Dermis microvascular lymphatic vessel endothelial cell (primary cell): ENCODE measurements around the gene PRKRIP1. TPM values are rescaled to one million over a fixed set of nuclear protein-coding genes. Genes with fewer than 3 reads are reported as not detected.
"Not testable (repeated sequence)": the region's sequence is repeated elsewhere in the genome, so short reads cannot be mapped to it uniquely, and the experiment has no call there.

ENCODE experiments used
- DNase-seq, 2 donors: peaks; one replicate each; pipeline versions ENCODE4 v3.0.0 to v3.0.0-alpha.2; 2010; ENCODE audit warnings: low read depth in 2 of 2
- total RNA-seq: library from RNA; depleted of rRNA; stranded (reverse); fragments of >200 nt; gene quantifications from 2 replicates; pipeline ENCODE4 v1.2.1, GENCODE V29; 2014

The PRKRIP1 gene
- total RNA-seq, 1 donor from 2014 or later: 8.0 TPM

- DNase-seq: peak; percentile 34 to 68
Measured at GRCh38 chr7:102404005-102404861, 8.1 kb downstream of the PRKRIP1 start.

- DNase-seq: not testable (repeated sequence)
Measured at GRCh38 chr7:102404862-102405188, 8.7 kb downstream of the PRKRIP1 start.

DNA sequence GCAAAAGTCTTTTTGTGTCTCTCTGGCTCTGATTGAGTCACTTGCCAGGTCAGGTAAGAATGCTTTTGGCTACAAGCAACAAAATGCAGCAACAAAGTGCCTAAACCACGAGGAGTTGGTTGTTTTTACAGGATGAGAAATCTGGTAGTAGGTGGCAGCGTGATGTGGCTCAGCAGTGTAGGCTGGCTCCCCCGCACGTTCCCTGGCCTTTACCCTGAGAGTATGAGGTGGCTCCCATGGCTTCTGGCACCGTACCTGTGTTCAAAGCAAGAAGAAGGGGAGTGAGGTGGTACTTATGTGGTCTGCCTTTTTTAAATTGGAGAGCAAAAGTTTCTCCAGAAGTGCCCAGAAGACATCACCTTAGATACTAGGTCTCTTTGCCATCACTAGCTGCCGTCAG, 11.7 kb downstream of the PRKRIP1 start:
- DNase-seq: no peak

DNA sequence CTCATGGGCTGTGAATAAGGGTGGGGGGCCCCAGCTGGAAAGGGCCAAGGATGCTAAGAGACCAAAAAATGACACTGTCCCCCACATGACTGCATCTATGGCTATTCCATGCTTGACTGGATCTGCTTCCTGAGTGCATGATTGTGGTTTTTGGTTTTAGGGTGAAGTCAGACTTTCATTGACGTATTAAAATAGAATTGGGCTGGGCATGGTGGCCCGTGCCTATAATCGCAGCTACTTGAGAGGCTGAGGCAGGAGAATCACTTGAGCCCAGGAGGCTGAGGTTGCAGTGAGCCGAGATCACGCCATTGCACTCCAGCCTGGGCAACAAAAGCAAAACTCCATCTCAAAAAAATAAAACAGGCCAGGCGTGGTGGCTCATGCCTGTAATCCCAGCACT, 12.4 kb downstream of the PRKRIP1 start:
- not testable (repeated sequence) for DNase-seq

- no peak for DNase-seq
Measured at GRCh38 chr7:102409340-102409739, 13.2 kb downstream of the PRKRIP1 start.

DNA sequence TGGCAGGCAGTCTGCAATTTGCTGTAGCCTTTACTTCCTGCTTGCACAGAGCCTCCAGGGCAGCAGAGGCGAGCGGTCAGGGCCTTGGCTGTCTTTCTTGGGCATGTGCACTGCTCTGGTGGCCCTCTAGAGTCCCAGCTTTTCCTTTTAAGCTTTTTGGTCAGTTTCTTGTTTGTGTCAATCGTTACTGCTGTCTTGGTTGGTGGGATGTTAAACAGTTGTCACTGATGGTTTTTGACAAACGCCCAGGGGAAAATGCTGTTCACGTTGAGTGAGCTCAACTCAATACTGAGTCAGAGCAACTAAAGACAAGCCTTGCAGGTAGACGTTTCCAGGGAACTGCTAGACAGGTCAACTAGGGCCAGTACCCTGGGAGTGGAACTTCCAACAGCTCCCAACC, 14.0 kb downstream of the PRKRIP1 start:
- DNase-seq: no peak

- DNase-seq: no peak
Measured at GRCh38 chr7:102410918-102411317, 14.8 kb downstream of the PRKRIP1 start.

- peak in 1 of 2 donors; percentile 39 for DNase-seq
Measured at GRCh38 chr7:102412548-102412947, 16.4 kb downstream of the PRKRIP1 start.

DNA sequence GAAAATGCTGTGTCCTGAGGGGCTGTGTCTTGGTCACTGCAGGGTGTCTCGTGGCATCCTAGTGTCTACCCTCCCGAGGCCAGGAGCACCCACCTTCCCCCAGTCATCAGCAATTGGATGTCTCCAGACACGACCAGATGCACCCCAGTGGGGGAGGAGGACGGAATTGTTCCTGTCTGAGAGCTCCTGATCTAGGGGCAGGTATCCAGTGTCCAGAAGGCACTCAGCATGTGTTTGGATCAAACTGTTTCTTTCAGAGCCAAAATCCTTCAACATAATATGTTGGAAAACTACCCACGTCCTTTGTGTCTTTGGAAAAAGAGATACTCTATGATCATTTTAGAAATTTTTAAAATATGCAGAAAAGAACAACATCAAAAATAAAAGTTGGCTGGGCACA, 16.9 kb downstream of the PRKRIP1 start:
- no peak for DNase-seq

GRCh38 chr7:102413611-102414010, 17.4 kb downstream of the PRKRIP1 start:
- no peak for DNase-seq

DNA sequence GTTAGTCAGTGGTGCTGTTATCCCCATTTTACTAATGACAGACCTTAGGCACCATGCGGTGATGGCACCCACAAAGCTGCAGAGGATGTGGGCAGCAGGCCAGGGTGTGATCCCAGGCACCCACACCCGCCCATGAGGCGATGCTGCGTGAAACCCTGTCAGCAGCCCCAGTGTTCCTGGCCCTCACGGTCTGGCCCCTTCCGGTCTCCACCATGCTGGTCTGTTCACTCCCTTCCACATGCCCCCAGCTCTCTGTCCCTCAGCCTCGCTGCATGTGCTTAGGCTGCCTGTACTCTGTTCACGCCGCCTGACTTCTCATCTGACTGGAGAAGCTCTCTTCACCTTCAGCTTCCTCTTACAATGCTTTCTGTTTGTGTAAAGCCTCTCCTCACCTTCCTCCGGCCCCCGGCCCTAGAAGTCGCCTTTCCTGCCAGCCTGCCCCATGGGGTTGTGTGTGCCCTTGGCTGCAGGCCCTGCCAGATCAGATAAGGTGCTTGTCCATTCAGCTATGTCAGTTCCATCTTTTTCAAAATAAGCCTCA, 19.6 kb downstream of the PRKRIP1 start:
- DNase-seq: peak in 1 of 2 donors; percentile 30

GRCh38 chr7:102416406-102416805, 20.2 kb downstream of the PRKRIP1 start:
- no peak for DNase-seq

- DNase-seq: no peak
Measured at GRCh38 chr7:102417105-102417504, 20.9 kb downstream of the PRKRIP1 start.

DNA sequence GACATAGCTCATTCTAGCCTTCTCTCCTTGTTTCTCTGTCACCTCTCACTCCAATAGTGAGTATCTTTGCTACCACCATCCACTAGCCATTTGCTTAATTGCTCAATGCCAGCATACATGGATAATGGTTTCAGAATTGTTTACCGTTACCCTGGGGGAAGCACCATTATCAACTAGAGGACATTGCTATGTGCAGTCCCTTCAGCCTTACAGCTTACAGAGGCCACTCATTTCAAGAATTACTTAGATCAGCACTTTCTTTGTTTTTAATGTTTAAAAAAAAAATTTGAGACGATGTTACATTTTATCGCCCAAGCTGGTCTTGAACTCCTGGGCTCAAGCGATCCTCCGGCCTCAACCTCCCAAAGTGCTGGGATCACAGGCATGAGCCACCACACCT, 22.4 kb downstream of the PRKRIP1 start:
- no peak for DNase-seq

GRCh38 chr7:102421706-102422240, 25.6 kb downstream of the PRKRIP1 start:
- DNase-seq: no peak

- no peak for DNase-seq
Measured at GRCh38 chr7:102424129-102424551, 28.0 kb downstream of the PRKRIP1 start.

DNA sequence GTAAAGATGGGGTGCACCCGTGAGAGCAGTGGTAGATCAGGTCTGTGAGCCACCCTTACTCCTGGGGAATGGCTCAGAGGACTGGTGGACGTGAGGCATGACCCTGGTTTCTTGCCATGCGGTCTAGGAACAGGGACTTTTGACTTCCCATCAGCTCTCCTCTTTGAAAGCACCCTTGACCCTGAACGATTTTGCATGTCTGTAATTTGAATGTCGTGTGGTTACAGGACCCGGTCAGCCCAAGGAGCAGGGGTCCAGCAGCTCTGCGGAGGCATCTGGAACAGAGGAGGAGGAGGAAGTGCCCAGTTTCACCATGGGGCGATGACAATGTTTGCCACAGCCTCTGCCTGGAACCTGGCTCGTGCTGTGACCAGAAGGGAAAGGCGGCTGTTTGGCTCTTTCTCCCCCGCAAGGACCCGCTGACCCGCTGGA, 28.6 kb downstream of the PRKRIP1 start:
- DNase-seq: no peak

DNA sequence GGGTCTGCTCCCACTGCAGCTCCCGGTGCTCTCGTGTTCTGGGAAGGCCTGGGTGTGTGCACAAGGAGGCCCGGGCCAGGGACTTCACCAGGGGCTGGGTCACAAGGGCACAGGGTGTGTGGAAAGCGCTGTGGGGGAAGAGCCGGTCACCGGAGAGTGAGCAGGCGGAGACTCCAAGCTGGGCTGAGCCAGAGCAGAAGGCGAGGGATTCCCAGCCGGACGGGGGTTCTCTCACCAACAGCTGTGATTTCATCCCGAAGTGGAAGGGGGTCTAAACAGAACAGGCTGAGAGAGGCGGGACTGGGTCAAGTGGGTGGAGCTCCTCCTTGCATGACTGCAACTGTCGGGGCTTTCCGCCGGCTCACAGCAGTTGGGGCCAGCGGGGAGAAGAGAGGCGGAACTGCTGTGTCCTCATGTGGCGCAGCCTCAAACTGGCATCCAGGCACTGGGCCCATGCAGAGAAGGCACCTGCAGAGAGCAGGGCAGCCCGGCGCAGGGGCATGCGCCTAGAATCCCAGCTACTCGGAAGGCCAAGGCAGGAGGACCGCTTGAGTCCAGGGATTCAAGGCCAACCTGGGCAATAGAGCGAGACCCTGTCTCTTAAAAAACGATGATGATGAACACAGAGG, 29.6 kb downstream of the PRKRIP1 start:
- DNase-seq: no peak

DNA sequence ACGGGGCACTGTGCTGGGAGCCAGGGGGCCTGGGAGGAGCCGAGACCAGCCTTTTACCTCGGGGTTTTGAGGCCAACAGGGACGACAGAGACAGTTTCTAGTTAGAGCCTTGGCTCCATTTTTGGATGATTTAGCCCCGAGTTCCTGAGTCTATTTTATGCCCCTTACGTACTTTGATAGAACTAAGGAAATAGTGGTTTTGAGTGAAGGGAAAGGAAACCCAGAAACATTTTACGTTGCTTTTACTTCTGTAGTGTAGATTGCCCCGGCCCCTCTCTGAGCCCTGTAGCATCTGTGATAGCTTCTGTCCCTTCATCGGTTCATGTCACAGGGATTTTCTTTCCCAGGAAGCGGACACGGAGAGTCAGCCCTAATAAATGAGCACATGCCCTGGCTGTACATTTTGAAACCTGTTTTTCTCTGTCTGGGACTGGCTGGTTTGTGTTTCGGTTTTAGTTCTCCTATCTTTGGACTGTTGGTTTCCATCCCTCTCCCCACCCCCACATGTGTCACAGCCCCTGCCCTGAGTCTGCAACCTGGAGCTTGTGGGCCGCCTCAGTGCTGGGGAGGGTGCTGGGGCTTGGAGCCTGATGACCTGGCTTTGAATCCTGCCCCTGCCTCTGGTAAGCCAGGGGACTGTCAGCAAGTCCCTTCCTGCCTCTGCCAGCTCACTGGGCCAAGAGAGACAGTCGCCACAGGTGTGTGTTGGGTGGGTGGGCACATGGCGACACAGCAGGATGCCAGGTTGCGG, 30.3 kb downstream of the PRKRIP1 start:
- DNase-seq: no peak

- DNase-seq: no peak
Measured at GRCh38 chr7:102427019-102427405, 30.8 kb downstream of the PRKRIP1 start.

DNA sequence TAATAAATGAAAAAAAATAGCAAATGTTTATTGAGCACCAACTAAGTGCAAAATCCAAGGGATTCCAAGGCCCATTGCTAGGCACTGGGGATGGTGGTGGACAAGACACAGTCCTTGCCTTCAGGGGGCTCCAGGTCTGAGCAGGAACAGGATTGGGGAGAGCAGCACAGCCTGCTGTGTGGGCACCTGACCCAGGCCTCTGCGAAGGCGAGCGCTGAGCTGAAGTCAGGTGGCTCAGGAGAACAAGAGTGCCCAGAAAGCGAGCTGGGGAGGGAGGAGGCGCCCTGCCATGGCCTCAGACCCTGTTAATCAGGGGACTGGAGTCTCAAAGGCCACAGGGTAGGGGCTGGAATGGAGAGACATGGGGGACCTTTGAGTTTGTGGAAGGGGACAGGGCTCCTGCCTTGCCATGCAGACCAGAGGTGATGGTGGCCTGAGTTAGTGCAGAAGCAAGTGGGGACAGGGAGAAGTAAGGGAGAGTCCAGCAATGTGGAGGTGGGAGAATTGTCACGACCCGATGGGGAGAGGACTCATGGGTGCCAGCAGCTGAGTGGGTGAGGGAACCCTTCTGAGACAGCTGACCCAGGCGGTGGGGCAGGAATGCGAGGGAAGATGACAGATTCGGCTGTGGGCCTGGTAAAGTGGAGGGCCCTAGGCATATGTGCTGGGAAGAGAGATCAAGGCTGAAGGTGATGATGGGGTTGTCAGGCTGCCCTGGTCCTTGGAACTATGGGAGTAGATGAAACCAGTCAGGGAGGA, 33.2 kb downstream of the PRKRIP1 start:
- DNase-seq: no peak
